Right renal cortex interstitium (tissue), 3 donors: ENCODE measurements around the gene SRC. TPM values are rescaled to one million over a fixed set of nuclear protein-coding genes. Genes with fewer than 3 reads are reported as not detected.

Experiments
- DNase-seq, 3 donors: peaks; one replicate each; pipeline ENCODE4 v3.0.0-alpha.2; 2013; ENCODE audit warnings: low read depth in 3 of 3, low spot score in 2 of 3
- polyA plus RNA-seq, 3 donors: library from polyadenylated mRNA; unstranded; fragments of 120-200 nt; gene quantifications; one replicate each; pipeline ENCODE4 v1.2.1, GENCODE V29; 2013; ENCODE audit not compliant: insufficient read length in 3 of 3

The SRC gene
- polyA plus RNA-seq, 3 donors, result 43.5 to 58.9 (median 48.1) TPM

- DNase-seq, result no peak
These were observed 31.3 kb upstream of the SRC start for GRCh38 chr20:37314617-37315016.

DNA sequence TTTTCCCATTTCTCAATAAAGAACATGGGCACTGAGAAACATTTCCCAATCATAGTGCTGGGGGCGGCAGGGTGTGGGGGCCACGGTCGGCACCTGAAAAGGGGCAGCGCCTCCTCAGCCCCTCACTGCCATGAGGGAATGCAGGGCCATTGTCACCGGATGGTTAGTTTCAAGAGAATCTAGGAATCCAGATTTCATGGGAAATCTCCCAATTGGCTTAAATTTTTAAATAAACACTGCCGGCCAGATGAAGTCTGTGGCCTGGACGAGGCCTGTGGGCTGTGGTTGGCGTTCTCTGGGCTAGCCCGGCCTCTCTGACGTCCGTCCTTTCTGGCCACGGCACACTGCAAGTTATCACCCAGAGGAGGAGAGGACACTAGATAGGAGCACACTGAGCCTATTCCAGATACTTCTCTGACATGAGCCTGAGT, 30.9 kb upstream of the SRC start:
- DNase-seq, result no peak

GRCh38 chr20:37315452-37316110, 30.4 kb upstream of the SRC start:
- no peak for DNase-seq

GRCh38 chr20:37316116-37316774, 29.7 kb upstream of the SRC start:
- DNase-seq, result no peak

DNA sequence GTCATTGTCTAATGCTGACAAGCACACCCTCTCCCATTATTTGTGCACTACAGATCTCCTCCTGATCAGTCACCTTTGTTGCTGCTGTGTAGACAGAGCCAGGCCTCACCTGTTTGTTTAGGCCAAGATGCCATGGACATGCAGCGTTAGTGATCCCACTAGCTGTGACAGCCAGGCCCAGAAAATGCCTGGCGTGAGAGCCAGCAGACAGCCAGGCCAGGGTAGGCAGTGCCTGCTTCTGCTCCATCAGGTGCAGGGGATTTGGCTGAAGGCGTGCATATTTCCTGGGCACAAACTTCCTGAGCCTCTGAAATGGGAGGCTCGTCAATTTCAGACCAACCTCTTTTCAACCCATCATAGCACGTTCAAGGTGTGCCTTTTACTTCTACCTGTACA, 29.2 kb upstream of the SRC start:
- DNase-seq, result no peak

- DNase-seq, result no peak
These were observed 28.6 kb upstream of the SRC start for GRCh38 chr20:37317316-37317715.

- no peak for DNase-seq
These were observed 27.8 kb upstream of the SRC start for GRCh38 chr20:37317994-37318640.

- DNase-seq, result no peak
These were observed 26.7 kb upstream of the SRC start for GRCh38 chr20:37319151-37319671.

GRCh38 chr20:37323985-37324384, 22.0 kb upstream of the SRC start:
- no peak for DNase-seq

DNA sequence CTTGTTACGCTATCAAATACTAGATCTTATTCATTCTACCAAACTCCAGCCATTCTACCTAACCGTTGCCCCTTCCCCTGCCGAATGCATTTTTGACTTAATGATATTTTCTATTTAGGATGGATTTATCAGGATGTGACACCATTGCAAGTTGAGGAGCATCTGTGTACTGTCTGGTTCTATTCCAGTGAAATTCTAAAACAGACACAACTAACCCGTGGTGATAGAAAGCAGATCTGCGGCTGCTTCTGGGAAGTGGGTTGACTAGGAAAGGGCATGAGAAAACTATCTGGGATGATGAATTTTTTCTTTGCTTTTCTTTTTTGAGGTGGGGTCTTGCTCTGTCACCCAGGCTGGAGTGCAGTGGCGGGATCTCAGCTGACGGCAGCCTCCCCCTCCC, 20.7 kb upstream of the SRC start:
- no peak for DNase-seq

- DNase-seq, result no peak
These were observed 19.3 kb upstream of the SRC start for GRCh38 chr20:37326666-37327065.

- no peak for DNase-seq
These were observed 18.2 kb upstream of the SRC start for GRCh38 chr20:37327748-37328147.

DNA sequence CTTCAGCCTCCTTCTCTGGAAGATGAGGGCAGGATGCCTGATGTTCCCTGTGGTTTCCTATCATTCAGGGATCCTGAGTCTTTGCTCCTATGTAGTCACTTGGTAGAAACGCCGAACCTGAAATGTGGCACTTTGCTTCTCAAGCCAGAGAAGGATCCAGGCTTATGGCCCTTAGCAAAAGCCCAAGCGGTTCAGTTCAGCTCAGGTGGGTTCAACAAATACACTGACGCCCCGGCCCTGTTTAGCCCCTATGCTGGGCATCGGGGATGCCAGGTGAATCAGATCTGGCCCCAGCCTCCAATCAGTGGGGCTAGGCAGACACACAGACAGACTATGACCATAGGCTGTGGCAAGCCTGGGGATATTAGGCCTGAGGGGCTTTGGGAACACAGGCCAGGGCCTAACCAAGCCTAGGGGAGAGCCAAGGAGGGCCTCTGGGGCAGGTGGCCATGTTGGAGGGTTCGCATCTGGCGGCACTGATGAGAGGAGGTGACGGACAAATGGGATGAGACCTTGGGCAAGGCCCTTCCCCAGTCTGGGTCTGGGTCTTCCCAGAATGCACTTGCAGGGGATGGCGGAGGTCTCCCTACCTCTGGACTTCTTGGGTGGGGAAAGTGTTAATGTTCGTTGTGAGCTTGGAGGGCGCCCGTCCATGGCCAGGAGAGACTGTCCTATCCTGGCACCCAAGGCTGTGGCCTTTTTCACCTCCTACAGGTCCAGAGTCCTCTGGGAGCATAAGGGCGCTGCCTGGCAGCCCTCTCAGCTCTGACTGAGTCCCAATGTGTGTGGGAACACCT, 17.6 kb upstream of the SRC start:
- DNase-seq, result no peak

GRCh38 chr20:37329481-37330165, 16.3 kb upstream of the SRC start:
- no peak for DNase-seq

- DNase-seq, result no peak
These were observed 15.6 kb upstream of the SRC start for GRCh38 chr20:37330316-37330715.

- DNase-seq, result no peak
These were observed 14.7 kb upstream of the SRC start for GRCh38 chr20:37331060-37331857.

DNA sequence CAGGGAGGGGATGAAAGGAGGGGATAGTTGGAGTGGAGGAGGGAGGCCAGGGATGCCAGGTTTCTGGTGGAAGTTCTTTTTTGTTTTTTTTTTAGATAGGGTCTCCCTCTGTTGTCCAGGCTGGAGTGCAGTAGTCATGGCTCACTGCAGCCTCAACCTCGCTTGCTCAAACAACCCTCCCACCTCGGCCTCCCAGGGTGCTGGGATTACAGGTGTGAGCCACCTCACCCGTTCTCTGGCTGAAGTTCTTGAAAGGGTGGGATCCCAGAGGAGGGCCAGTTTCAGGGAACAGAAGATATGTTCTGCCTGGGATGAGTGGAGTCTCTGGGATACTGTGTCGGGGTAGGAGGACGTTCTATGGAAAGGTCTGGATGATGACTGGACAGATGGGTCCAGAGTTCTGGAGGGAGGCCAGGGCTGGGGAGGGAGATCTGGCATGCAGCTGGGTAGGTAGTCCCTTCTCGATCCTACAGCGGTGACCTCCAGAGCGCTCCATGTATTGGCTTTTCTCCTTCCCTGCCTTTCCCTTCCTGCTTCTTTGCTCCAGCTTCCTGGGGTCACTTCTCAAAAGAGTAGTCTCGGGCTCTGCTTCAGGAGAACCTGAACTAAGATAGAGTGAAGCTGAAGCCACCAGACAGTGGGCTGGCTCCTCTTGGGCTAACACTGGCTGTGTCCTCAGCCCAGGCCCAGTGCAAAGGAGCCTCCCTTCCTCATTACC, 12.7 kb upstream of the SRC start:
- no peak for DNase-seq

DNA sequence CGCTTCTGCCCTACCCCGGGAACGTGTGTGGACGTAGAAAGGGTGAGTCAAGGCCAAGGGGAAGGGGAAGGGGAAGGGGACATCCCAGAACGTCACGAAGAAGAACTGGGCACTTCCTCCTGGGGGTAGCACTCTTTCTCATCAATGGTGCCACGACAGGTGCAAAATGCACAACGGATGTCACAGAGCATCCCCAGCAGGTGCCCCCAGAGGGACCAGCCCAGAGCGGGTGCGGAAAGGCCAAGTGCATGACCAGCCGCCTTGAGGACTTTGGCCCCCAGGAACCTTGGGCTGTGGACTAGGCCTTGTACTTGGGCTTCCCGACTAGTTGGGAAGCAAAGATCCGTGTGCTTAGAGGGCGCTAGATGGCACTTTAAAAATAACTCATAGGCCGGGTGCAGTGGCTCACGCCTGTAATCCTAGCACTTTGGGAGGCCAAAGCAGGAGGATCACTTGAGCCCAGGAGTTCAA, 12.1 kb upstream of the SRC start:
- no peak for DNase-seq

GRCh38 chr20:37334450-37334849, 11.5 kb upstream of the SRC start:
- no peak for DNase-seq
